ENCODE measurements around the gene TCF23. TPM values are rescaled to one million over a fixed set of nuclear protein-coding genes. Genes with fewer than 3 reads are reported as not detected.

TCF23 gene
- total RNA-seq, 1 donor from 2014 or later: not detected

- no peak for DNase-seq
These were observed 19.9 kb upstream of the TCF23 start for GRCh38 chr2:27128668-27129571.

GRCh38 chr2:27130396-27130795, 18.4 kb upstream of the TCF23 start:
- DNase-seq: no peak

- no peak for DNase-seq
These were observed 17.4 kb upstream of the TCF23 start for GRCh38 chr2:27131429-27131828.

- DNase-seq: no peak
These were observed 15.5 kb upstream of the TCF23 start for GRCh38 chr2:27133195-27133875.

GRCh38 chr2:27133905-27134780, 14.7 kb upstream of the TCF23 start, which contains the start of gene PREB:
Gene PREB (minus strand): TSS chr2:27134636. CDS start chr2:27134421, 215 bp downstream.
- DNase-seq: peak; percentile 99

- no peak for DNase-seq
These were observed 13.9 kb upstream of the TCF23 start for GRCh38 chr2:27134781-27135477.

- no peak for DNase-seq
These were observed 13.3 kb upstream of the TCF23 start for GRCh38 chr2:27135478-27135955.

GRCh38 chr2:27136751-27137150, 12.1 kb upstream of the TCF23 start:
- DNase-seq: no peak

GRCh38 chr2:27137322-27137935, 11.4 kb upstream of the TCF23 start:
- no peak for DNase-seq

- no peak for DNase-seq
These were observed 10.7 kb upstream of the TCF23 start for GRCh38 chr2:27138111-27138510.

- DNase-seq: no peak
These were observed 9.5 kb upstream of the TCF23 start, which contains the start of gene PRR30 for GRCh38 chr2:27139310-27139709. Gene PRR30 (minus strand): TSS chr2:27139410. CDS start chr2:27138329, 1,081 bp downstream.

GRCh38 chr2:27143285-27143684, 5.5 kb upstream of the TCF23 start:
- DNase-seq: no peak

GRCh38 chr2:27145682-27146081, 3.1 kb upstream of the TCF23 start:
- DNase-seq: no peak

GRCh38 chr2:27147935-27148334, 869 bp upstream of the TCF23 start:
- no peak for DNase-seq

- DNase-seq: no peak
These were observed 984 bp downstream of the TCF23 start for GRCh38 chr2:27149570-27150405.

- DNase-seq: no peak
These were observed 1.9 kb downstream of the TCF23 start for GRCh38 chr2:27150639-27151230.

- no peak for DNase-seq
These were observed 3.4 kb downstream of the TCF23 start for GRCh38 chr2:27152102-27152795.

GRCh38 chr2:27152796-27153464, 4.1 kb downstream of the TCF23 start:
- DNase-seq: no peak

All from tongue (tissue), 2 donors.